Stimulated activated CD4-positive, alpha-beta T cell treated with anti-CD3 and anti-CD28 coated beads, Interleukin-15, amount 100 ng/mL, for 24 hours (primary cell): ENCODE results near the gene ZDHHC7.
A peak's percentile ranks its signal among the peaks of the same experiment; 100 is the strongest.

Experiments
- DNase-seq: peaks from one replicate; pipeline ENCODE4 v3.0.0-alpha.2; 2020

ZDHHC7 gene

DNA sequence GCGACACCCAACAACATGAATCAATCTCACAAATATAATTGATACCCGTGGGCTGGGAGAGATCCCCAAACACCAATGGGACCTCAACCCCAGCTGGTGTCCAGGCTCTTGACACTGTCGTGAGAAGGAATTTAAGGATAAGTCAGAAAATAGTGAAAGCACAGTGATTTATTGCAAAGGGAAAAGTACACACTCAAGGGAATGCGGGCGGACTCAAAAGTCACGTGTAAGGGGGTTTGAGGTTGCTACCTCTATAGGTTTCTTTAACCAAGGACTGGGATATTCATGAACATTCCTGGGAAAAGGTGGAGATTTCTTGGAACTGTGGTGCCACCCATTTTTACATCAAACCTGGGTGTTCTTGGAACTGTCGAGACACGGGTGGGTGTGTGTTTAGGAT lies 6.3 kb upstream of the ZDHHC7 start:
- DNase-seq: no peak

DNA sequence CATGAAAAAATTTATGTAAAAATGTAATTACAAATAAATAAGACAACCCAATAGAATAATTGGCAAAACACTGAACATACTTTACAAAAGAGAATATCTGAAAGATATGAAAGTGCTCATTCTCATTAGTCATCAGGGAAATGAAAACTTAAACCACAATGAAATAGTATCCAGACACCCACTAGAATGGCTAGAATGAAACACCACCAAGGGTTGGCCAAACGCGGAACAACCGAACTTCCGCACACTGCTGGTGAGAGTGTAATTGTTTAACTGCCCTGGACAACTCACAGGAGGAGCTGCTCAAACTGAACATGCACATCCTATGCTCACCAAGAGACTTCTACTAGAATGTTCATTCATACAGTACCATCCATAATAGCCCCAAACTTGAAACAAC lies 5.8 kb upstream of the ZDHHC7 start:
- peak; percentile 54 for DNase-seq

DNA sequence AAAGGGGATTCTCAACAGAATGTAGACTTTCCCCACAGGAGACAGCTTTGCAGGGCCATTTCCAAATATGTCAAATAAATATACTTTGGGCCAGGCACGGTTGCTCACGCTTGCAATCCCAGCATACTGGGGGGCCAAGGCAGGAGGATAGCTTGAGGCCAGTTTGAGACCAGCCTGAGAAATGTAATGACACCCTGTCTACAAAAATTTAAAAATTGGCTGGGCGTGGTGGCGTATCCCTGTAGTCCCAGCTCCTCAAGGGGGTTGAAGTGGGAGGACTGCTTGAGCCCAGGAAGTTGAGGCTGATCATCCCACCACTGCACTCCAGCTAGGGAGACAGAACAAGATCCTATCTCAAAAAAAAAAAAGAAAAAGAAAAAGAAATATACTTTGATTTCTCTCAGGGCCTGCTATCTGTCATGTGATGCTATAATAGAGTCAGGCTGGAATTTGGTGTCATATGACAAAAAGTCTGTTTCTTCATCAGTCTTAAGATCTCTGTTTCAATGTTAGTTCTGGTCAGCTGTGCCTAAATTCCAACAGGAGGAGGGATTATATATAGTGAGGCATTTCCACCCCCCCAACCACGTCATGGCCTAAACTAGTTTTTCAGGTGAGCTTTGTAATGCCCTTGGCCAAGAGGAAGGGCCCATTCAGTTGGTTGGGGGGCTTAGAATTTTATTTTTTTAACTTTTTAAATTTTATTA lies 4.3 kb upstream of the ZDHHC7 start:
- no peak for DNase-seq

DNA sequence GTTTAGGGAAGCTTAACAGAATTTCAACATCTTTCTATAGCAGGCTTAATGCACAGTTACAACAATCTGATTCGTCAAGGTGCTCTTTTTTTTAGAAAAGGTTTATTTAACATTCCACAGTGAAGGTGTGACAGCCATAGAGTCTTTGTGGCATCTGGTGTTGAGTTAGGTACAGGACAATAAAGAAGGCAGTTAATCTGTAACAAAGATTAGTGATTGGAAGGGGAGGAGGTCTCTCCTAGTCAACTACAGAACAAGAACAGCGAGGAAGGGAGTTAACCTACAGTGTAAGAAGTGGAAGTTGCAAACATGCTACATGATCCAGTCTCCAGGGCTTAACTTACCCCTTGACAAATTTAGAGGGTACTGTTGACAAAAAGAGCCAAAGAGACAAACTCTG lies 3.0 kb upstream of the ZDHHC7 start:
- no peak for DNase-seq

DNA sequence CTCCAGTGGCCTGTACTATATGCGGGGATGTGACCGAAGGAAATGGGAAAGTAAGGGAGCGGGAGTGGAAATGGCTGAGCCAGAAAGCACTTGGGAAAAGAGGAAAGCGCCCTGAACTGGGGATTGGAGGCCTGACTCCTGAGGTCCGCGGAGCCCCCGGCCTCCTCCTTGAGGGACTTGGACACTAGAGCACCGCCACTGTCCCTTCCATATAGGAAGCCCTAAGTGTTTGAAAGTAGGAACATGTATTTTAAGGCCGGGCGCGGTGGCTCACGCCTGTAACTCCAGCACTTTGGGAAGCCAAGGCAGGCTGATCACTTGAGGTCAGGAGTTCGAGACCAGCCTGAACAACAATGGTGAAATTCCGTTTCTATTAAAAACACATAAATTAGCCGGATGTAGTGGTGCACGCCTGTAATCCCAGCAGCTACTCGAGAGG lies 530 bp upstream of the ZDHHC7 start:
- no peak for DNase-seq

DNA sequence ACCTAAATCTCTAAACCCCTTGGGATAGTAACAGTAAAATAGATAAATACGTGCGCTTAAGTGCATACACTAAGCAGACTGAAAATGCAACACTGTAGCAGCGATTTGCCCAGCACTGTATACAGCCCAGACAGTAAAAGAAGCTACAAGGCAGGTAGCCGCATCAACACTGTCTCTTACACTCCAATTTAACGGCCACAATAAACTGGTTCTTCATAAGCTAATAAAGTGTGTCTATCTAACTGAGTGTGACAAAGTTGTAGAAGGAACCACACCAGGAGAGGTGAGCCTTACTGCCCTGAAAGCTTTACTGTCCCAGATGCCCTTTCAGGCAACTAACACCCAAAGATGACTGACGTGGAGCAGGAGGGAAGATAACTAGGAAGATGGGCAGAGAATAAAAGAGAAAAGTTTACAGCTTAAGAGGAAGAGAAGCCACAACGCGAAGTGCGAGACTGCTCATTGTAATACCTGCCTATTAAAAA lies 847 bp downstream of the ZDHHC7 start:
- DNase-seq: no peak

DNA sequence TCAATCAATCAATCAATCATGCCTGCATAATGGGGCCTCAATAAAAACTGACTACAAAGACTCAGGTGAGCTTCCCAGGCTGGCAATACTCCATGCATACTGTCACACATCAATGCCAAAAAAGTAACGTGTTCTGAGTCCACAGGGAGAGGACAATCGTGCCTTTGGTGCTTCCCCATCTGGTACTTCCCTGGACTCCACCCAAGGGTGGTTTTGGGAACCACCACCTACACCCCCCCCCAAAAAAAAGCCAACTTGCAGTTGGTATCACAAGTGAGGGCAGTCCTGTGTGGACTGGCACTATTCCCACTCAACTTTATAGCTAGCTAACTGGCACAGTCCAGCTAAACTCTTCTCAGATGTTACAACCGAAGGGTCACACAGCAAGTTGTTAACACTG lies 3.1 kb downstream of the ZDHHC7 start:
- DNase-seq: no peak

DNA sequence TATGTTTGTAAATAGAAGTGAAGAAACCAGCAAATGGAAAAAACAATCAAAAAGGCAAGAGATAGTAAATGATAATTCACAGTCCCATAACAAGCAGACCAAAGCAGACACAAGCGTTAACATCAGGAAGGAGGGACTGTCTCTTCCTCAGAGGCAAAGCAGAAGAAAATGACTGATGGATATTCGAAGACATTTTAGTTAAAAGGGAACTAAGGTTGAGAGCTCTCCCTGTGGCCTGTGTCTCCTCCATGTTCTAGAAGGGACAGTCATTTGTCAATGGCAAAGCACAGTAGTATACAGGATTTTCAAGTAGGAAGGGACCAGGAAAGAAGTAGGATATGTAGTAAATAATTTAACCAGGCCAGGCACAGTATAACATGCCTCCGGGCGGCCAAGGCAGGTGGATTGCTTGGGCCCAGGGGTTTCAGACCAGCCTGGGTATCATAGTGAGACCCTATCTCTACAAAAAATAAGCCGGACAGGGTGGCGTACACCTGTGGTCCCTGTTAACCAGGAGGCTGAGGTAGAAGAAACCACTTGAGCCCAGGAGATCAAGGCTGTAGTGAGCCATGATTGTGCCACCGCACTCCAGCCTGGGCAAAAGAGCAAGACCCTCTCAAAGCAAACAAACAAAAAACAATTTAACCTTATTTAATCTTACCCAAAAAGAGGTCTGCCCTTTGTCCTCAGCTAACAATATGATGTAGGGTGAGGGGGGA lies 3.7 kb downstream of the ZDHHC7 start:
- no peak for DNase-seq

DNA sequence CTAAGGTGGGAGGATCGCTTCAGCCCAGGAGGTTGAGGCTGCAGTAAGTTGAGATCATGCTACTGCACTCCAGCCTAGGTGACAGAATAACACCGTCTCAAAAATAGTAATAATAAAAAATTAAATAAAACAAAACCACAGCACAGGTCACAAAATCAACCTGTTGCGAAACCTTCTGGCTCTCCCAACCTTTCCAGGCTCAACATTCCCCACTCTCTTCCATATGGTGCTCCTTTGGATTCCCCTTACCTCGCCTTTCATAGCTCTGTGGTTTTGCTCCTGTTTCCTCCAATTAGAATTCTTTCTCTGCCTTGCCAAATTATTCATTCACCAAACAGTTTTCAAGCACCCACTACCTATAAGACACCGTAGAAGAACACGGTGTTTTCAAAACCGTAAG lies 4.7 kb downstream of the ZDHHC7 start:
- no peak for DNase-seq

DNA sequence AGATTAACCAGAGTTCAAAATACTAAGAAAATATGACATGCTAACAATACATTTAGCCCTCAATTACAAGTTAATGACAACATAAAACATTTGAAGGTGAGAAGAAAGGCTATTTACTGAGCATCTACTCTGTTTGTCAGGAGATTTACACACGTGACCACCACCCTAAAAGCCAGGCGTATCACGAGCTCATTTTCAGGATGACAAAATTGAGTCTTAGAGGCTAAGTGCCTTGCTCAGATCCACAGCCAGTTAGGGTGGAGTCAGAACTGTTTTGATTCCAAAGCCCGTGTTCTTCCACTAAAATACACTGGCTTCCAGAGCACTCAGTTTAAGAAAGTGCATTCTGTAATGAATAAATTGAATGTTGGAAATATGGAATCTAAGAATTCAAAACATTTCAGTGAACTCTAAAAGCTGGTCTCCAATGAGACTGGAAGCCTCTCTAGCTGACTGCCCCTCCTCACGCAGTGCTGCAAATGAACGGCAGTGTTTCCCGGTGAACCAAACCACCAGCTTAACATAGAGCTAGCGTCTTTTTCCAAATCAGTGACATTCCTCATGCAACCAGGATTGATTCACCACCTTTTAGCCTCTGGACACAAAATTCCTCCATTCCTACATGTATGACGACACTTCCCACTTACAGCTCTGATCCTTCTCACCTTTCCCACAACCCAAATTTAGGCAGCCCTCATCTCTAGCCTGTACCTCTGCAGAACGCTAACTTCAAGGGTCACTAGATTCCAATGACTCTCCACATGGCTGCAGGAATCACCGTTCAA lies 5.9 kb downstream of the ZDHHC7 start:
- DNase-seq: no peak

DNA sequence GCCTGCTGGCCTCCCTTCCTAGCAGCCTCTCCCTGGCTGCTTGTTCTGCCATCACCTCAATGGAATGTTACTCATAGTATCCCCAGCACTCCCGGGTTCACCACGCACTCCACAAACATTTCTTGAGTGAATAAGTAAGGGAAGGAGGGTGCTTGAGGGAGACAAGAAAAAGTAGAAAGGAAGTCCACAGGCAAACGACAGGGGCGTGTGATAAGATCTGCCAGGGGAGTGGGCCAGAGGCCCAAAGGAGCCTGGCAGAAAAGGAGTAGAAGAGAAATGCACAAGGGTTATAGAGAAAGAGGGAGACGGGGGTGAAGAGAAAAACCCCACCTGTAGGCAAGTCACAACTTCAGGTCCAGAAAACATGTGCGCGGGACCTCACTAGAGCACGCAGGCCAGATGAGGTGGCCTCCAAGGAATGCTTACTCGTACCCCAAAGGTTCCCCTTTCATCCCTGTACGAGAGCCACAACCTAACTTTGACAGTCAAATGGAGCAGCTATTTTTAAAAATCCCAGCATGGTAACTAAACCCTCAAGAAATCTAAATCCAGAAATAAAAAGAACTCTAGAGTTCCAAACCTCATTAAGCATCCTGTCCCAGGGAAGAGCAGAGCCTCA lies 6.6 kb downstream of the ZDHHC7 start:
- DNase-seq: no peak

DNA sequence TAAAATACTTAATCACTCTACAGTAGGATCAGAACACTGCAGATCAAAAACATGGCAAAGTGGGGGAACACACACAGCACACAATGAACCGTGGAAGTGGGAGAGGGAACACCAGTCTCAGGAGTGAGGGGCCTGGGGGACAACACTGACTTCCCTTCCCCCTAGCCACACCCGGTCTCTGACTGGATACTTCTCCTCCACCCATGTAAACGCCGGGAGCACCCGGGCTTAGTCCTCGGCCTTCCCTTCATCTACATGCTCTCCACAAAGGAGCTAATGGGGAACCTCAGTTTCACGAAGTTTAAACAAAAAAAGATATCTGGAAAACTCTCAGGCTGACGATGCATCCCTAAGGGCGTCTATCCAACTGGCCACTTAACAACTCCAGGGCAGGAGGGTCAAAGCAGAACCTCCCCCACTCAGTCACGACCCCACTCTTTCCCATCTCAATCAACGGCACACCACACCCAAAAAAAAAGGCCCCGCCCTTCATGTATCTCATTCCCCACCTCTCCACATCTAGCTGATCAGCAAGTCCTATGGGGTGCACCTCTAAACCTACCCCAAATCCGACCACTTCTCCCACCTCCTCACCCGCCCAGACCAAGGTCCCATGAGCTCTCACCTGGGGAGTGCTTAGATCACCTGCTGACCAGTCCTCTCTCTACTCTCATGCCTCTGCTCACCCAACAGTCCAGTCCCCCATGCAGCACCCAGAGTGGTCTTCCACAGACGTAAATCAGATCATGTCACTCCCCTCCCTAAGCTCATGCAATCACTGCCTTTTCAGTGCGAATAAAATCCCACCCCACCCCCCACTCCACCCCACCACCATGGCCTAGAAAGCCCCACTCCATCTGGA lies 7.4 kb downstream of the ZDHHC7 start:
- no peak for DNase-seq

DNA sequence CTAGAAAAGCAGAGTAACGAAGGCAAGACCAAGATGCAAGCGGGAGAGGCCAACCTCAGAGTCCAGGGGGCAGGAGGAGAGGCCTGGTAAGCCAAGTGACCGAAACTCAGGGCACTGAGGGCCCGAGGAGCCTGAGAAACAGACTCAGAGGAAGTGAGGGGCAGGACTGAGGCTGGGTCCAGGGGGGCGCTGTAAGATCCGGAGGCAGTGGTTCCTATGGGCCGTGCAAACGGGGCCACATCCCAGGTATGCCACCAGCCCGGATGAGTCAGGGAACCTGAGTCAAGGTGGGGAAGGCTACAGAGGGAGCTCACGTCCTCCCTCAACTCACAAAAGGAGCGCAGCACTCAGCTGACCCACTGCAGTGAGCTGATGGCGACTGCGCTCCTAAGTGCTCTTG lies 8.3 kb downstream of the ZDHHC7 start:
- no peak for DNase-seq

DNA sequence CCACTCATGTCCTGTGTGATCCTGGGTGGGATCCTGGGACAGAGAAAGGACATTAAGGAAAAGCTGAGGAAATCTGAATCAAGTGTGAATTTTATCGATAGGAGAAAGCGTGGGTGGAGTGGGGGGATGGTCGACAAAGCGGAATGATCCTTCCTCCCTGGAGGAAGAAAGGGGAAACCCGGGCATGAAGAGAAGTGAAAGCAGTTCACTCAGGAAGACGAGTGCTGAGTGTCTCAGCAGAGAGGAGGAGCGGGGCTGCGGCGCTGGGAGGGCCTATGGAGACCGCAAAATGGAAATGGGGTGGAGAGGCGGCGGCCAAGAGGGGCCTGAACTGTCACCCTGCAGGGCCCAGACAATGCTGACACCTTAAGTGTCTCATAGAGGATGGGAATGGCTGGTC lies 8.7 kb downstream of the ZDHHC7 start:
- DNase-seq: no peak

DNA sequence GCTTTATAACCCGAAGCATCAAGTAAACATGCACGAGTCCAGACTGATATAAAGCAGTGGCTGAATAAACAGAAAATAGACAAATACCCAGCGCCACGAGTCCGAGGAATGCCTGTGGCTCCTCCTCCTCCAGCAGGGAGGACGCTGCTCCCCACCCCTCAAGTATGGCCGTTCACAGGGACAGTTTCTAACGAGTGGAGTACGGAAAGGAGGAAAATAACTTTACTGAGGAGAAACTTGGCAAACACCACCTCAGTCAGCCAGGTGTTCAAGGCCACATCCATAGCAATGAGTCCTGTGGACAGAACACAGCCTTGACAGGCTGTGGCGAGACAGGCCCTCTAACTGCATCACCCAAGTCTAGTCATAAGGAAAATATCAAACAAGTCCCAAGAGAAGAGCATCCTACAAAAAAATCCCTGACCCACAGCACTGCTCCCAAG lies 9.2 kb downstream of the ZDHHC7 start:
- no peak for DNase-seq

DNA sequence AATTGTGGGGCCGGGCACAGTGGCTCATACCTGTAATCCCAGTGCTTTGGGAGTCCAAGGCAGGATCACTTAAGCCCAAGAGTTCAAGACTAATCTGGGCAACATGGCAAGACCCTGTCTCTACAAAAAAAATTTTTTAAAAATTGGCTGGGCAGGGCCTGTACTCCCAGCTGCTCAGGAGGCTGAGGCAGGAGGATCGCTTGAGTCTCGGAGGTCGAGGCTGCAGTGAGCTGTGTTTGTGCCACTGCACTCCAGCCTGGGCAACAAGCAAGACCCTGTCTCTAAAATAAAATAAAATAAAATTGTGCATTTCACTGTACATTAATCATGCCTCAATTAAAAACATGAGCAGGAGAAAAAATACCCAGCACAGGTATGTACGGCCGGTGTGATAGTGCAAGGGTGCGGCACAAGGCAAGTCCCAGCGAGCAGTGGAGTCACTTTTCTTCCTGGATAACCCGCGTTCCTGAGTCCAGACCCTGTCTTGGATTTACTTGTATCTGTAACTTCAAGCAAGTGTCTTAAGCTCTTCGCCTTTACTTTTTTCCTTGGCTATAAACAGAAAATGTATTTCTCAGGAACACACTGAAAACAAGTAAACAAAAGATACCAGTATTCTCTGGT lies 11.4 kb downstream of the ZDHHC7 start:
- DNase-seq: no peak

DNA sequence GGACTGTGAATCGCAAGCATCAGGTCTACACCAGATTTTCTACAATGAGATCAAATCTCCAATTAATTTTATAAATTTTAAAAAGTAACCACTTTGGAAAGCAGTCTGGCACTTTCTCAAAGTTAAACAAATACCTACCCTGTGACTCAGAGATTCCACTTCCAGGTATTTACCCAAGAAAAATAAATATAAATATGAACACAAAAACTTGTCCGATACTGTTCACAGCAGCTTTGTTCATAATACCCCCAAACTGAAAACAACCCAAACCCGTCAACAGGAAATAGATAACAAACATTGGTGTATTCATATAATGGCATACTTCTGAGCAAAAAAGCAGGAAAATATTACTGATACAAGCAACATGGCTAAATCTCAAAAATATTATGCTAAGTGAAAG lies 12.1 kb downstream of the ZDHHC7 start:
- DNase-seq: no peak

DNA sequence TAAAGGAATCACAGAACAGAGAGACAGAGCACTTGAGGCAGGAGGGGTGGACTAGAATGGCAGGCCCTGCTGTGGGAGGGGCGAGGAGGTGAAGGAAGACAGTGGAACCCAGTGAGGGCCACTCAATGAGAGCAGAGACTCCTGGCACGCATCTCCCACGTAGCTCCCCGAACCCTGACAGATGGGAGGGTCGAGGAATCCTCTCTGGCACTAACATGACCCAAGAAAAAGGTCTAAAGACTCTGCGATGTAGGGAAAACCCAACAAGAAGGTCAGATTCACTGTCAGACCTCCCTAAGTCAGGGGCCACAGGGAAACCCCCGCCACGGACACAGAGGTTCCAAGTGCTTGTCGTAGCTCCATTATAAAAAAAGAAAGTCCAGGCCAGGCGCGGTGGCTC lies 15.0 kb downstream of the ZDHHC7 start:
- DNase-seq: no peak

DNA sequence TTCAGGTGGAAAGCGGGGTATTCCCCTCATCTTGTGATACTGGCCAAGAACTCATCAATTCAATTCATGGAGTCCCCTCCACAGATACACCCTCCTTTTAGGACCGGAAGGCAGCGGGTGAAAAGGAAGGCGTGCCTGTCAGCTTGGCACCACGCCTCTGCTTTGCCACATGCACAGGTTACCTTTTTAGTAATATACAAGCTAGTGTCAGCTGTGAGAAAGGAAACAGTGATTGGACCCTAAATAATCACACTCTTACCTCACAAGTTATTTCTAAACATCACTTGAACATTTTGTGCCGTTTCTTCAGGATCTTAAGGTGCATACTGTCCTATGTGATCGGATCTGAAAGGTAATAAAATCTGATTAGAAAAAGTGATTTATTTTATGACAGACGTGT lies 15.7 kb downstream of the ZDHHC7 start:
- peak; percentile 22 for DNase-seq

DNA sequence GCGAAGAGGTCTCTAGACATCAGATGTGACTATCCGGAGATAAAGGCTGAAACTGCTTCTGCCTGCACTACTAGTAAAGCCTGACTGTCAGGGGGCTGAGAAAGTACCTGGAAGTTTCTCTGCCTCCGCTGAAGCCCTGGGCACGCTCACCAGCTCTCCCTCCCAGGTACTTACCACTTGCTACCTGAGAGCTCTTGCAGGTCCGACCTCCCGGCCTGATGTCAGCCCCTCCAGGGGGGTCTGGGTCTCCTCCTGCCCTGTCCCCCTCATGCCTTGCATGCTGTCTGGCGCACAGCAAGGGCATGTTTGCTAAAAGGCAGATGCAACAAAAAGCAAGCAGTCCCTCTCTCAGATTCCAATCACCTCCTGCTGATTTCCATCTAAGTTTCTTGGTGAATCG lies 17.4 kb downstream of the ZDHHC7 start:
- DNase-seq: no peak

DNA sequence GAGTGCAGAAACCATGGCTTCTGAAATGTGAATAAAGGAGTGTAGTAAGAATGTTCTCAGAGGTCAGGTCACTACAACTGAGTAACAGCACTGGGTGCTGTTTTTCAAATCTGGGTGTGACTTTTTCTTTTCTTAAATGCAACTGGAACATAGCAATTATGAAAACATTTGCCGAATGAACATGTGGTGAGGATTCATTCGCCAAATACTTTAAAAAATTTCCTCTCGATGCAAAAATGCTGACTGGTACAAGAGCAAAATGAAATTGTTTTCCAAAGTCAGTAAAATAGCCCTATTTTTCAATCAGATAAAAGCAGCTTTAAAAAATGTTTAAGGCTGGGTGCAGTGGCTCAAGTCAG lies 18.6 kb downstream of the ZDHHC7 start:
- DNase-seq: no peak

DNA sequence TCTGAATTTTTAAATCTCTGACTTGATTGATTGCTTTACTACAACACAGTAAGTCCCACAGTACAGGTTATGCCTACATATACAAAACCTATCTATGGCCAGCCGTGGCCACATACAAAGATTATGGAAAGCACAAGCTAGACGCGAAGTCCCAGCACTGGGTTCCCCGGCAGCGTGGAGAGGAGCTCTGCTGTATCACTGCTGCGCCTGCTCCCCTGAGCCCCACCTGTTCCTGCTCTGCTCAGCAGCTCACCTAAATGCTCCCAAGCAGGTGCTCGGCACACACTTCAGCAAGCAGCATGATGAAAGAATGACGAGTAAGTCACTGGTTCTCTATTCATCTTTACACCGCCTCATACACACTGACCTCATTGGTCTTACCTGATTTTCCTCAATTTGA lies 20.6 kb downstream of the ZDHHC7 start:
- no peak for DNase-seq
